Naive thymus-derived CD8-positive, alpha-beta T cell (primary cell): ENCODE measurements around the gene ALKBH4. TPM values are rescaled to one million over a fixed set of nuclear protein-coding genes. Genes with fewer than 3 reads are reported as not detected.
"Not testable (repeated sequence)": the region's sequence is repeated elsewhere in the genome, so short reads cannot be mapped to it uniquely, and the experiment has no call there.

Experiments
- ATAC-seq, 2 donors: fragments of 150-1000 bp; cut with Tn5 transposase in 1 of 2; sonication (Bioruptor Pico), chemical (Tn5 transposase) in 1 of 2; 1 replicate in 1 of 2; 2 replicates in 1 of 2; pipeline ENCODE4 v1.10.0; 2021; ENCODE audit warnings: mild to moderate bottlenecking in 2 of 2, moderate library complexity in 2 of 2
- POLR2A ChIA-PET: fragments of 350-600 bp; sonication (Branson Sonifier 250); formaldehyde crosslinking; loops from one replicate; lab custom pipeline; 2021; ENCODE audit warnings: antibody characterized with exemption; lab: Charles Lee
- DNase-seq, 10 donors: peaks; one replicate each; pipeline versions ENCODE4 v3.0.0 to v3.0.0-alpha.2; 2020 to 2022
- H3K27ac Mint-ChIP-seq, 10 donors: one replicate each; pipeline ENCODE4 v1.8.0; 2020 to 2022; ENCODE audit warnings: mild to moderate bottlenecking in 10 of 10, mixed read lengths in 10 of 10, moderate library complexity in 4 of 10, inconsistent platforms in 1 of 10
- H3K27me3 Mint-ChIP-seq, 5 donors: one replicate each; pipeline ENCODE4 v1.8.0; 2021 to 2022; ENCODE audit warnings: mixed read lengths in 5 of 5
- H3K36me3 Mint-ChIP-seq, 3 donors: one replicate each; pipeline ENCODE4 v1.8.0; 2020 to 2022; ENCODE audit warnings: mixed read lengths in 3 of 3, mild to moderate bottlenecking in 2 of 3, inconsistent platforms in 1 of 3
- H3K4me1 Mint-ChIP-seq, 4 donors: one replicate each; pipeline ENCODE4 v1.8.0; 2021 to 2022; ENCODE audit warnings: mixed read lengths in 4 of 4
- H3K4me3 Mint-ChIP-seq, 10 donors: one replicate each; pipeline ENCODE4 v1.8.0; 2020 to 2022; ENCODE audit warnings: mild to moderate bottlenecking in 10 of 10, mixed read lengths in 10 of 10, moderate library complexity in 6 of 10, inconsistent platforms in 1 of 10
- H3K9me3 Mint-ChIP-seq, 9 donors: one replicate each; pipeline ENCODE4 v1.8.0; 2020 to 2022; ENCODE audit warnings: mixed read lengths in 9 of 9, mild to moderate bottlenecking in 3 of 9, inconsistent platforms in 1 of 9, moderate library complexity in 1 of 9
- polyA plus RNA-seq, 3 donors: library from polyadenylated mRNA; unstranded; fragments of 300-500 nt; fragmentation: Illumina TruSeq; gene quantifications; one replicate each; pipeline ENCODE4 v1.2.3, GENCODE V29; 2021
- total RNA-seq, 8 experiments: library from RNA in 2 of 8; stranded (reverse) in 2 of 8; gene quantifications; one replicate each; pipeline ENCODE4 v1.2.3 and lab custom pipeline; 2021 to 2026

Gene ALKBH4
- total and polyA plus RNA-seq, 5 experiments from 2014 or later, result 9.9 to 17.3 (median 14.8) TPM

- Mint-ChIP-seq H3K36me3 (peaks cover 0 to 31% (median 2%) of the 10 kb centered on the region in 3 donors), H3K27me3 (no peaks in the 10 kb centered on the region), H3K4me1 (peaks cover 8 to 30% (median 21%) of the 10 kb centered on the region in 4 donors), H3K27ac (no peak overlapping the region), H3K4me3 (no peak overlapping the region), H3K9me3 (no peaks in the 10 kb centered on the region)
- POLR2A ChIA-PET, result interaction anchor here (0.7 kb wide), 1 partner anchor 53 kb away, joined by 3 read pairs; no protein-coding TSS in a partner anchor
- DNase-seq (no peak), ATAC-seq (no peak)
Observed at GRCh38 chr7:102459221-102459844, 5.3 kb downstream of the ALKBH4 start.

- DNase-seq (no peak), ATAC-seq (no peak)
- Mint-ChIP-seq H3K9me3 (no peaks in the 10 kb centered on the region), H3K27ac (no peak overlapping the region), H3K27me3 (no peaks in the 10 kb centered on the region), H3K4me1 (peaks cover 4 to 17% (median 8%) of the 10 kb centered on the region in 4 donors), H3K4me3 (no peak overlapping the region), H3K36me3 (peaks cover 0 to 31% (median 2%) of the 10 kb centered on the region in 3 donors)
- POLR2A ChIA-PET, result interaction anchor here (1.4 kb wide), 1 partner anchor 40 kb away, joined by 6 read pairs; no protein-coding TSS in a partner anchor
Observed at GRCh38 chr7:102457352-102457924, 7.2 kb downstream of the ALKBH4 start.

DNA sequence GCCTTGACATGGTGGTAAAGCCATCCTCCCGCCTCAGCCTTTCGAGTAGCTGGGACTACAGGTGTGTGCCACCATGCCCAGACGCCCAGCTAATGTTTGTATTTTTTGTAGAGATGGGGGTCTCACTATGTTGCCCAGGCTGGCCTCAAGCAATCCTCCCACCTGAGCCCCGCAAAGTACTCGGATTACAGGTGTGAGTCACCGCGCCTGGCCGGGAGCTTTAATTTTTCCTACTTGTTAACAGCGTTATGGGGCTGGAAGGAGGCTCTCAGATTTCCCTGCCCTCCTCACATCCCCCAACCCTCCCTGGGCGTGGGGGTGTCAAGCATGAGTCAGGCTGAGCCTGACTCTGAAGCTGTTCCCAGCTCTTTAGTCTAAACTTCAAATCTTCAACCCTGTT, 8.3 kb downstream of the ALKBH4 start:
- DNase-seq (no peak), ATAC-seq (no peak)
- H3K27ac Mint-ChIP-seq, result no peak overlapping the region
- H3K4me3 Mint-ChIP-seq, result no peak overlapping the region
- no peaks in the 10 kb centered on the region for H3K27me3 Mint-ChIP-seq
- no peaks in the 10 kb centered on the region for H3K9me3 Mint-ChIP-seq
- H3K4me1 Mint-ChIP-seq, result peaks cover 4 to 6% (median 4%) of the 10 kb centered on the region in 4 donors
- POLR2A ChIA-PET, result interaction anchor here (0.9 to 1.4 kb wide), 2 partner anchors 12 to 39 kb away, joined by 3 to 6 read pairs; no protein-coding TSS in a partner anchor
- peaks cover 0 to 31% (median 2%) of the 10 kb centered on the region in 3 donors for H3K36me3 Mint-ChIP-seq

DNA sequence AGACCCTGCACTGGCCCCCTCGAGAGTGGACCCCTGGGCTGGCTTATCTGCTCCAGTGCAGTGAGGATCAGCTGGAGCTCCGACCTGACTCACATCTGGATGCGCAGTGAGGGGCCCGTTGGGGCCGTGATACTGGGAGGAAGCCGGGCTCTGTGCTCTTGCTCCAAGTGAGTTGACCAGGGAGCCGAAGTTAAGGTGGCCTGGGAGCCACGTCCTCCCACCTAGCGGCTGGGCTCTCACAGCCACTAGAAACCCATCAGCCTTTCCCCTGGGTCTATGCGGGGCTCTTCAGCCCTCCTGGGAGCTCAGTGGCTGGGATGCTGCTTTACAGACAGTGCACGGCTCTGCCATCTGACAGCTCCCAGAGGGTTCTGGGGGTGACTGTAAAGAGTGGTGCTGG, 9.1 kb downstream of the ALKBH4 start:
- ATAC-seq, result no peak
- Mint-ChIP-seq H3K9me3 (no peaks in the 10 kb centered on the region), H3K27me3 (no peaks in the 10 kb centered on the region), H3K4me3 (no peak overlapping the region), H3K27ac (no peak overlapping the region), H3K4me1 (peaks cover 1 to 3% (median 1%) of the 10 kb centered on the region in 4 donors), H3K36me3 (peaks cover 0 to 29% (median 2%) of the 10 kb centered on the region in 3 donors)
- DNase-seq, result no peak
- POLR2A ChIA-PET, result interaction anchor here (0.9 kb wide), 1 partner anchor 12 kb away, joined by 3 read pairs; no protein-coding TSS in a partner anchor

DNA sequence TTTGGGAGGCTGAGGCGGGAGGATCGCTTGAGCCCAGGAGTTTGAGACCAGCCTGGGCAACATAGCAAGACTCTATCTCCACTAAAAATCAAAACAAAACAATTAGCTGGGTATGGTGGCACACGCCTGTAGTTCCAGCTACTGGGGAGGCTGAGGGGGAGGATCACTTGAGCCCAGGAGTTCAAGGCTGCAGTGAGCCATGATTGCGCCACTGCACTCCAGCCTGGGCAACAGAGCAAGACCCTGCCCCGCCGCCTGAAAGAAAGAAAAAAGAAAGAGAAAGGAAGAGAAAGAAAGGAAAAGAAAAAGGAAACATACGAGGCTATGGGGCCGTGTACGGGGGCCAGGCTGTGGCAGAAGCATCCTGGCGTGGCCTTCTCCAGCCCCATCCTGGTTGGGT, 9.7 kb downstream of the ALKBH4 start:
- peaks cover 0 to 29% (median 2%) of the 10 kb centered on the region in 3 donors for H3K36me3 Mint-ChIP-seq
- not testable (repeated sequence) for H3K4me1 Mint-ChIP-seq, H3K9me3 Mint-ChIP-seq, H3K27me3 Mint-ChIP-seq, H3K4me3 Mint-ChIP-seq, ATAC-seq, DNase-seq, H3K27ac Mint-ChIP-seq
- POLR2A ChIA-PET, result interaction anchor here (0.5 kb wide), 1 partner anchor 12 kb away, joined by 7 read pairs; no protein-coding TSS in a partner anchor

DNA sequence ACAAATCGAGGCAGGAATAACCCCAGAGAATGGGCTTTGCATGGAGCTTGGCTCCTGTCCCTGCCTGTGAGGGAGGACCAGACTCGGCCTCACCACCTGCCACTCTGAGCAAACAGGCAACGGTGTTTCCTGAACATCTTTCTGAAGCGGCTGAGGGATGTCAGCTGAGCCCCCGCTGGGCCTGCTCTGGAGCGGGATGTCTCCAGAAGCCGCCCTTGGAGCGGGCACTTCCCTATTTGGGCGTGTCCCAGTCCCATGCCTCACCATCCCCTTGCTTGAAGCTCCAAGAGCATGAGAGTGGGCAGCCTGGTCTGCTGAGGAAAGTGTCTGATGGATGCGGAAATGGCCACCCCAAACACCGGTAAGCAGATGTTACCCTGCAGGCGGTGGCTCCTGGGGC, 10.2 kb downstream of the ALKBH4 start:
- DNase-seq, result no peak
- ATAC-seq, result no peak
- H3K4me3 Mint-ChIP-seq, result no peak overlapping the region
- peaks cover 0 to 29% (median 2%) of the 10 kb centered on the region in 3 donors for H3K36me3 Mint-ChIP-seq
- no peak overlapping the region for H3K27ac Mint-ChIP-seq
- POLR2A ChIA-PET, result interaction anchor here (0.5 to 0.6 kb wide), 2 partner anchors 13 to 48 kb away, joined by 3 to 7 read pairs; no protein-coding TSS in a partner anchor
- peaks cover 4 to 6% (median 5%) of the 10 kb centered on the region in 4 donors for H3K4me1 Mint-ChIP-seq
- no peaks in the 10 kb centered on the region for H3K9me3 Mint-ChIP-seq
- no peaks in the 10 kb centered on the region for H3K27me3 Mint-ChIP-seq

GRCh38 chr7:102453319-102453718, 11.3 kb downstream of the ALKBH4 start:
- H3K4me3 Mint-ChIP-seq, result no peak overlapping the region
- H3K4me1 Mint-ChIP-seq, result peaks cover 4 to 8% (median 5%) of the 10 kb centered on the region in 4 donors
- H3K36me3 Mint-ChIP-seq, result peaks cover 0 to 26% (median 2%) of the 10 kb centered on the region in 3 donors
- POLR2A ChIA-PET, result no interaction called here
- DNase-seq (no peak), ATAC-seq (no peak)
- no peaks in the 10 kb centered on the region for H3K9me3 Mint-ChIP-seq
- H3K27ac Mint-ChIP-seq, result peak overlapping the region in 3 of 10 donors; percentile 17 to 49 (median 28)
- H3K27me3 Mint-ChIP-seq, result no peaks in the 10 kb centered on the region

GRCh38 chr7:102452451-102452850, 12.2 kb downstream of the ALKBH4 start:
- peaks cover 4 to 8% (median 5%) of the 10 kb centered on the region in 4 donors for H3K4me1 Mint-ChIP-seq

GRCh38 chr7:102451371-102452054, 13.2 kb downstream of the ALKBH4 start:
- DNase-seq (no peak), ATAC-seq (no peak)
- H3K4me3 Mint-ChIP-seq, result no peak overlapping the region
- POLR2A ChIA-PET, result interaction anchor here (0.7 to 3.5 kb wide), 5 partner anchors 25 to 55 kb away, joined by 3 to 17 read pairs (median 5); partner anchors contain the start of gene PRKRIP1
- H3K9me3 Mint-ChIP-seq, result no peaks in the 10 kb centered on the region
- no peaks in the 10 kb centered on the region for H3K27me3 Mint-ChIP-seq
- H3K27ac Mint-ChIP-seq, result no peak overlapping the region
- H3K36me3 Mint-ChIP-seq, result peaks cover 0 to 21% (median 4%) of the 10 kb centered on the region in 3 donors
- H3K4me1 Mint-ChIP-seq, result peaks cover 4 to 9% (median 5%) of the 10 kb centered on the region in 4 donors

More at GRCh38 chr7:102452451-102452850, 12.2 kb downstream of the ALKBH4 start:
- POLR2A ChIA-PET, result interaction anchor here (1.2 to 3.5 kb wide), 3 partner anchors 26 to 40 kb away, joined by 3 to 17 read pairs (median 8); no protein-coding TSS in a partner anchor
- DNase-seq (no peak), ATAC-seq (no peak)
- Mint-ChIP-seq H3K4me3 (no peak overlapping the region), H3K27ac (peak overlapping the region in 1 of 10 donors; percentile 27), H3K9me3 (no peaks in the 10 kb centered on the region), H3K27me3 (no peaks in the 10 kb centered on the region), H3K36me3 (peaks cover 0 to 22% (median 2%) of the 10 kb centered on the region in 3 donors)

- Mint-ChIP-seq H3K36me3 (peaks cover 0 to 27% (median 4%) of the 10 kb centered on the region in 3 donors), H3K4me1 (peaks cover 5 to 9% (median 6%) of the 10 kb centered on the region in 4 donors), H3K27ac (peak overlapping the region in 8 of 10 donors; percentile 47 to 84 (median 56)), H3K27me3 (no peaks in the 10 kb centered on the region), H3K4me3 (no peak overlapping the region), H3K9me3 (no peaks in the 10 kb centered on the region)
- peak; percentile 95 to 97 for ATAC-seq
- DNase-seq, result peak; percentile 39 to 83 (median 52)
- POLR2A ChIA-PET, result interaction anchor here (0.6 to 3.5 kb wide), 7 partner anchors 24 to 54 kb away, joined by 3 to 17 read pairs (median 5); partner anchors contain the start of gene PRKRIP1
Observed at GRCh38 chr7:102450242-102450641, 14.4 kb downstream of the ALKBH4 start.

DNA sequence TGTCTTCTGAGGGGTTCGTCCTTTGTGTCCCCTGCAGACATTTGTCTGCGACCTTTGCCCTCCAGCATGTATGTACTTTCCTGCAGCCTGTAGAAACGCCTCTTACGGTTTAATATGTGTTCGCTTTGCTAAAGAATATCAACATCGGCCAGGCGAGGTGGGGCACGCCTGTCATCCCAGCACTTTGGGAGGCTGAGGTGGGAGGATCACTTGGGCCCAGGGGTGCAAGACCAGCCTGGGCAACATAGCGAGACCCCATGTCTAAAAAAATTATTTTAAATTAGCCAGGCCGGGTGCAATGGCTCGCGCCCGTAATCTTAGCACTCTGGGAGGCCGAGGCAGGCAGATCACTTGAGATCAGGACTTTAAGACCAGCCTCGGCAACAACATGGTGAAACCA, 15.5 kb downstream of the ALKBH4 start:
- no peak for DNase-seq
- POLR2A ChIA-PET, result interaction anchor here (1.0 to 1.7 kb wide), 3 partner anchors 16 to 36 kb away, joined by 3 to 11 read pairs (median 10); partner anchors contain the start of gene ORAI2
- peak overlapping the region in 3 of 10 donors; percentile 24 to 65 (median 60) for H3K27ac Mint-ChIP-seq
- no peaks in the 10 kb centered on the region for H3K9me3 Mint-ChIP-seq
- peaks cover 5 to 12% (median 6%) of the 10 kb centered on the region in 4 donors for H3K4me1 Mint-ChIP-seq
- H3K36me3 Mint-ChIP-seq, result peaks cover 0 to 33% (median 4%) of the 10 kb centered on the region in 3 donors
- no peaks in the 10 kb centered on the region for H3K27me3 Mint-ChIP-seq
- no peak for ATAC-seq
- H3K4me3 Mint-ChIP-seq, result no peak overlapping the region

DNA sequence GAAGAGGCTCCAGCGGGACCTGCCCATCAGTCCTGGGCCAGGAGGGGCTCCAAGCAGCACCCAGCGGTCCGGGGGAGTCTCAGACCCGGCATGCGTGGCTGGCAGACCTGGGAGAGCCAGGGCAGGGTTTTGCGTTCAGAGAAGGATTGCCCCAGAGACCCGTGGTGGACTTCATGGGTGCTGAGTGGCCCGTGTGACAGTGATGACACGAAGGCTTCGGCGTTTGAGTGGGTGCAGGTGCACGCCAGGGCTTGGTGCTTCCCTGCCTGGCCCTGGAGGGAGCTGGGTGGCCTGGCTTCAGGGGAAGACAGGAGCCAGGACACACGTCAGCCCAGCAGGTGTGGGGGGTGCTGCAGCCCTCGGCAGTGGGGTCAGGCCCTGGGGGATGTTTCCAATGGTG, 17.4 kb downstream of the ALKBH4 start:
- Mint-ChIP-seq H3K9me3 (no peaks in the 10 kb centered on the region), H3K27me3 (no peaks in the 10 kb centered on the region), H3K36me3 (peaks cover 0 to 40% (median 4%) of the 10 kb centered on the region in 3 donors), H3K27ac (no peak overlapping the region), H3K4me1 (peaks cover 5 to 22% (median 6%) of the 10 kb centered on the region in 4 donors), H3K4me3 (no peak overlapping the region)
- DNase-seq (no peak), ATAC-seq (no peak)
- POLR2A ChIA-PET, result interaction anchor here (1.1 kb wide), 1 partner anchor 43 kb away, joined by 3 read pairs; no protein-coding TSS in a partner anchor
